ENCODE measurements around the gene ASIC4.

ASIC4 gene, protein sequence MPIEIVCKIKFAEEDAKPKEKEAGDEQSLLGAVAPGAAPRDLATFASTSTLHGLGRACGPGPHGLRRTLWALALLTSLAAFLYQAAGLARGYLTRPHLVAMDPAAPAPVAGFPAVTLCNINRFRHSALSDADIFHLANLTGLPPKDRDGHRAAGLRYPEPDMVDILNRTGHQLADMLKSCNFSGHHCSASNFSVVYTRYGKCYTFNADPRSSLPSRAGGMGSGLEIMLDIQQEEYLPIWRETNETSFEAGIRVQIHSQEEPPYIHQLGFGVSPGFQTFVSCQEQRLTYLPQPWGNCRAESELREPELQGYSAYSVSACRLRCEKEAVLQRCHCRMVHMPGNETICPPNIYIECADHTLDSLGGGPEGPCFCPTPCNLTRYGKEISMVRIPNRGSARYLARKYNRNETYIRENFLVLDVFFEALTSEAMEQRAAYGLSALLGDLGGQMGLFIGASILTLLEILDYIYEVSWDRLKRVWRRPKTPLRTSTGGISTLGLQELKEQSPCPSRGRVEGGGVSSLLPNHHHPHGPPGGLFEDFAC

GRCh38 chr2:219514196-219514761 lies at the start of gene ASIC4:
Gene ASIC4, plus strand, starts transcription at chr2:219514482. Its CDS starts 243 bp downstream, at chr2:219514725.
- DNase-seq: peak; percentile 16

DNA sequence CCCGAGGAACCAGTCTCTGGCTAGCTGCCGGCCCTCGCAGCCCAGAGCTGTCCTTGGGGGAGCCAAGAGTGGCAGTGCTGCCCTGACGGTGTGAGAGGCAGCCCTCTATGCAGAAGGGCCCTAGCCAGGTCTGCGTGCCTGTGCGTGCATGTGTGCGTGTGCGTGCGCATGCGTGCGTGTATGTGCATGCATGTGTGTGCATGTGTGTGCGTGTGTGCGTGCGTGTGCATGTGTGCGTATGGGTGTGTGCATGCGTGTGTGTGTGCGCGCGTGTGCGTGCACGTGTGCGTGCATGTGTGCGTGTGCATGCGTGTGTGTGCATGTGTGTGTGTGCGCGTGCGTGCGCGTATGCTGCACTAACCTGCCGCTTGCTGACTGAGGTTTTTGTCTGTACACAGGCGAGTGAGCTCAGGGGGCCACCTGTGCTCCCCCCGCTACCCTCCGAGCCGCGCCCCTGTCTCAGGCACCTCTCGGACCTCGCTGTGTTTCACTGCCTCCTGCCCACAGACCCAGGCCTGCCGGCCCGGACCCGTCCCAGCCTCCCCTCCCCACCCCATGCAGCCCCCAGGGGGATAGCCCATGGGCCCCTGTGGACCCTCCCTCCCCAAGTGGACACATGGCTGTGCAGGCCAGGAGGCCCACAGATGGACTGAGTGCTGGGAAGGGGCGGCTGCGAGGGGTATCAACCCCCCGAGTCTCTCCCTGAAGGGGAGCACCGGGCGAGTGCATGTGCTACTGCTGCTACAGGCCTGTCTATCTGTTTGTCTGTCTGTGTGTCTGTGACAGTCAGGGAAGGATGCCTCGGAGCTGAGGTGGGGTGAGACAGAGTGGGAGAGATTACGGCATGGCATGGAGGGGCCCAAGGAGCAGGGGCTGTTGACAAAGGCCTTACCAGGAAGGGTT lies 48.4 kb upstream of the ASIC4 start:
- DNase-seq: no peak

DNA sequence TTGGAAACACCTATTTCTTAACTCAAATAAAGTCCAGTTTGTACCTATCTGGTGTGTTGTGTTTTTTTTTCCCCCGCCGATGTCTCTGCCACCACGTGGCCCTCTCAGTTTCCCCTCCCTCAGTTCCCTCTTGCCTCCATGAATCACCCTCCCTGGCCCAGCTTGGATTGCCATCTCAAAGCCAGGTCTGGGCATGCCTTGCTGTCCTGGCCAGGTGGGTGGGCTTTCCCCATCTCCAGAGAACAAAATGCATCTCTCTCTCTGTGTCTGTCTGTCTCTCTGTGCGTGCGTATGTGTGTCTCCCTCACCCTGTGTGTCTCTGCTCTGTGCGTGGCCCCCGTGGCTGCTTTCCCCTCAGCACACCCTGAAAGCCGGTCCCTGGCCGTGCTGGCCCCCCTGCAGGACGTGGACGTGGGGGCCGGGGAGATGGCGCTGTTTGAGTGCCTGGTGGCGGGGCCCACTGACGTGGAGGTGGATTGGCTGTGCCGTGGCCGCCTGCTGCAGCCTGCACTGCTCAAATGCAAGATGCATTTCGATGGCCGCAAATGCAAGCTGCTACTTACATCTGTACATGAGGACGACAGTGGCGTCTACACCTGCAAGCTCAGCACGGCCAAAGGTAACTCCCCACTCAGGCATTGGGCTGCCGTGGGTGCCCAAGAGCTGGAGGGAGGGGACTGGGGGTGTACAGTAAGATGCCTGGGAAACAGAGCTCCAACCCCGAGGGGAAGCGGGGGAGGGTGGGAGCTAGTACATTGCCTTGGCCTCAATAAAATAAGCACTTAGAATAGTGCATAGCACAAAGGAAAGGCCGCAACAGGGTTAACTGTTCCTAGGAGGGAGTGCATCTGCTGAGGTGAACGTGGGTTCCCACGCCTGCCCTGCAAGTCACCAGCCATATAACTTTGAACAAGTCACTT lies 47.2 kb upstream of the ASIC4 start:
- DNase-seq: no peak

DNA sequence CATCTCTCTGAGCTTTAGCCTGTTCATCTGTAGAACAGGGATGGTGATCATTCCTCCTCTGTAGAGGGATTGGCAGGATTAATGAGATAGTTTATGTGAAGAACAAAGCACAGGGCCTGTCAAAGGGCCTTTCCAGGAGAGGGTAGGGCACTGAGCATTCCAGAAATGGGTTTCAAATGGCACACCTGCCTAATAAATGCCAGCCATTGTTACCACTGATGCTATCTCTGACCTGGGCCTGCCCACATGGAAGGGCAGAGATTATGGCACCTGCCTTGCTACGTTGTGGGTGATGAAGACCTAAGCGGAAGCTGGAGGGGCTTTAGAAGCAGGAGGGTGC lies 46.6 kb upstream of the ASIC4 start:
- DNase-seq: no peak

DNA sequence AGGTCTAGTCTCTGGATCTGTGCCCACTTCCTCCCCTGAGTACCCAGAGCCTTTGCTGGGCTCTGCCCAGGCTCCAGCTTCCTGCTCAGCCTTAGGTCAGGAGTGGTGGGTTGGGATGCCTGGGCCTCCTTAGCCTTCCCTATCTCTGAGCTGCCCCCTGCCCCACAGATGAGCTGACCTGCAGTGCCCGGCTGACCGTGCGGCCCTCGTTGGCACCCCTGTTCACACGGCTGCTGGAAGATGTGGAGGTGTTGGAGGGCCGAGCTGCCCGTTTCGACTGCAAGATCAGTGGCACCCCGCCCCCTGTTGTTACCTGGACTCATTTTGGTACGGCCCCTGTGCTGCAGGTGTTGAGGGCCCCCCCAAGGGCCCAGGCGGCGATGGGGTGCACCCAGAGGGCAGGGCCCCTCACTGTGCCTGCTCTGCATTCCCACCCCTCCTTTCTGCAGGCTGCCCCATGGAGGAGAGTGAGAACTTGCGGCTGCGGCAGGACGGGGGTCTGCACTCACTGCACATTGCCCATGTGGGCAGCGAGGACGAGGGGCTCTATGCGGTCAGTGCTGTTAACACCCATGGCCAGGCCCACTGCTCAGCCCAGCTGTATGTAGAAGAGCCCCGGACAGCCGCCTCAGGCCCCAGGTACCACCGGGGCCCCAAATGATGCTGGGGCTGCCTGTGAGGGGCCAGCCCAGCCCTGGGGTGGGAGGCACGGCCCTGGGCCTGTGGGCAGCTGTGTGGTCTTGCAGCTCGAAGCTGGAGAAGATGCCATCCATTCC lies 45.7 kb upstream of the ASIC4 start:
- DNase-seq: no peak

DNA sequence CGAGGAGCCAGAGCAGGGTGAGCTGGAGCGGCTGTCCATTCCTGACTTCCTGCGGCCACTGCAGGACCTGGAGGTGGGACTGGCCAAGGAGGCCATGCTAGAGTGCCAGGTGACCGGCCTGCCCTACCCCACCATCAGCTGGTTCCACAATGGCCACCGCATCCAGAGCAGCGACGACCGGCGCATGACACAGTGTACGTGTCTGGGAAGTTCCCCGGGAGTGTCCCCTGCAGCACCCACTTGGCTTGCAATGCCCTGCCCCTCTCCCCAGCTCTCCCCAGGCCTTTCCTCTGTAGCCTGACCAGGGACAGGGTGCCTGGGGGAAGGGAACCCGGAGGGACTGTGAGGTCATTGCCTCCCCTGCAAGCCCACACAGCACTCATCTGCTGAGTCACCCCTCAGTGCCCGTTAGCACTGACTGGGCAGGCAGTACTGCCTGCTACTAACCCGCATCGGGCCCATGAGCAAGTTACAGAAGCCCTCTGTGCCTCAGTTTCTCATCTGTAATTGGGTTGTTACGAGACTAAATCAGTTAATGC lies 45.0 kb upstream of the ASIC4 start:
- no peak for DNase-seq

DNA sequence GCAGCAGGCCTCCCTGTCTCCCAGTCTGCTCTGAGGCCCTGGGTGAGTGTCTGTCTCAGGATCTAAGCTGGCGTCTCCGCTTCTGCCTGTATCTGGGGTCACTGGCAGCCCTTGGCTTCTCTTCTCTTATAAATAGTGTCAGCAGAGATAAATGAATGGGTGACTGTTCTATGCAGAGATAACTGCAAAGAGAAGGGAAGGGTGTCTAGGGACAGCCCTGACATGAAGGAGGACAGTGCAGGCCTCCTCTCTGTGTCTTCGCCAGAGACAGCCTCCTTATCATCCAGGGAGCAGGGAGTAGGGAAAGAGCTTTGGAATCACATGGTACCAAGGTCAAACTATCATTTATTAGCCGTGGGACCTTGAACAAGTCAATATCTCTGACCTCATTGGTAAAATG lies 43.9 kb upstream of the ASIC4 start:
- DNase-seq: no peak

DNA sequence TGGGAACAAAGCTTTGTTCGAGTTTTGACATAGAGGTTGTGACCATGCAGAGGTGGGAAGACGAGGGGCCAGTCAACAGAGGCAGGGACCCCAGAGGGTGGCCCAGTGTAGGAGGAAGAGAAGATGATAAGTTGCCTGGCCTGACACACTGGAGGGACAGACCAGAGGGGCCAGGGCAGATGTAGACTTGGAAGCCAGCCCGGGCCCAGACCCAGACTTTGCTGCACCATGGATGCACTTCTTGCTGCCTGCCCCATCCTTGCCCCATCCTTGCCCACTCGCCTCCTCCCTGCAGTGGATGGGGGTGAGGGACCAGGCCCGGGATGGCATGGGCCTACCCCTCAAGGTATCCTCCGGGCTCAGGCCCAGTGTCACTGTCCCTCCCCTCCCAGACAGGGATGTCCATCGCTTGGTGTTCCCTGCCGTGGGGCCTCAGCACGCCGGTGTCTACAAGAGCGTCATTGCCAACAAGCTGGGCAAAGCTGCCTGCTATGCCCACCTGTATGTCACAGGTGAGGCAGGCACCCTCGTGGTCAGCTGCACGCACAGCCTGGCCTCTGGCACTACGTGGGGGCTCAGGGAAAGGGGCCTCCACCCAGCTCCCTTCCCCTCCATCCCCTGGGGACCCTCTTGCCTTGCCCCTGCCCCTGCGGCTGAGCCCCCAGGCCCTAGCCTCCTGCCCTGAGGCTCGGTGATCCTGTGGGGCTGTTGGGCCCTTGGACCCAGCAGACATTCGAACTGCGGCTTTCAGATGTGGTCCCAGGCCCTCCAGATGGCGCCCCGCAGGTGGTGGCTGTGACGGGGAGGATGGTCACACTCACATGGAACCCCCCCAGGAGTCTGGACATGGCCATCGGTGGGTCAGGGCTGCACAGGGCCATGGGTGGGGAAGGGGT lies 42.6 kb upstream of the ASIC4 start:
- no peak for DNase-seq

- no peak for DNase-seq
Measured at GRCh38 chr2:219472629-219473187, 41.6 kb upstream of the ASIC4 start.

GRCh38 chr2:219473511-219473910 lies 40.8 kb upstream of the ASIC4 start:
- DNase-seq: no peak

DNA sequence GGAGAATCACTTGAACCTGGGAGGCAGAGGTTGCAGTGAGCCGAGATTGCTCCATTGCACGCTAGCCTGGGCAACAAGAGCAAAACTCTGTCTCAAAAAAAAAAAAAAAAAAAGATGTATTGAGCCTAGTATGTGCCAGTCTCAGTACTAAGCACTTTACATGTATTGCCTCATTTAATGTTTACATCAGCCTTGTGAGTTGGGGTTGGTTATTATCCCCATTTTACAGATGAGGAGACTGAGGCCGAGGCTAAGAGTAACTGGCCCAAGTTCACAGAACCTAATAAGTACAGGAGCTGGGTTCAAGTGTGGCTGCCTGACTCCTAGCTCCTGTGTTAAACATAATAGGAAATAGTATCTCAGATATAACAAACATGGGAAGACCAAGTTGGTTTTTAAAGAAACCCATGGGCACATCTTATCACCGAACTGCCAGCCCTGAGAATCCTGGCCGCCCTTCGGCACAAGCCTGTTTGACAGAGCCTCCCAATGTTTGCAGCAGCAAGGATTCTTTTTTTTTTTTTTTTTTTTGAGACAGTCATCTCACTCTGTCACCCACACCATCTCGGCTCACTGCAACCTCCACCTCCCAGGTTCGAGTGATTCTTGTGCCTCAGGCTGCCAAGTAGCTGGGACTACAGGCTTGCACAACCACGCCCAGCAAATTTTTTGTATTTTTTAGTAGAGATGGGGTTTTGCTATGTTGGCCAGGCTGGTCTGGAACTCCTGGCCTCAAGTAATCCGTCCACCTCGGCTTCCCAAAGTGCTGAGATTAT lies 39.8 kb upstream of the ASIC4 start:
- DNase-seq: no peak

DNA sequence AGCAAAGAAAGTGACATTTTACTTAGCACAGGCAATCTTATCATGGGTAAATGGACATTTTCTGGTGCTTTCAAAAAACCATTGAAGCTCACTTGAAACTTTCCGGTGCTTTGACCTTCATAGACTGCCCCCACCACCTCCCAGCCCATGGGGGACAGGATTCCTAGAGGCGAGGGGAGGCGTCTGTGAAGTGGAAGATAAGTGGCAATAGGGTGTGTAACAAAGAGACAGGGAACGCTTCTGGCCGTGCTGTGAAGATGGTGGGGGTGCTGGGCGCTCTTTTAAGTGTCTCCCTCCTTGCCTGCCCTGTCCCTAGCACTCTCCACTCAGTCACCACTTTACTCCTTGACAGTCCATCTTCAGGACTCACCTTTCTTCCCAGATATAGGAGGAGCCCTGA lies 39.0 kb upstream of the ASIC4 start:
- no peak for DNase-seq

GRCh38 chr2:219475697-219476651 lies 38.3 kb upstream of the ASIC4 start:
- DNase-seq: no peak

GRCh38 chr2:219476652-219477151 lies 37.6 kb upstream of the ASIC4 start:
- DNase-seq: no peak

DNA sequence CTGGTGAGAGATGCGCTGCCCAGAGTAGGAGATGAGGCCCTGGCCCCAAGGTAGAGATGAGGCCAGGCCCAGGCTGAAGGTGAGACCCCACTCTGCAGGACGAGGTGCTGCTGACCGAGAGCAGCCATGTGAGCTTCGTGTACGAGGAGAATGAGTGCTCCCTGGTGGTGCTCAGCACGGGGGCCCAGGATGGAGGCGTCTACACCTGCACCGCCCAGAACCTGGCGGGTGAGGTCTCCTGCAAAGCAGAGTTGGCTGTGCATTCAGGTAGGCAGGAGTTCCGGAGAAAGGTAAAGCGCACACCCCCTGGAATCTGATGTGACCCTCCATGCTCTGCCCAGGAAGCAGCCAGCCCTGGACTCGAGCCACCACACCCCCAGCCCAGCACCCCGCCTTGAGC lies 37.1 kb upstream of the ASIC4 start:
- no peak for DNase-seq

GRCh38 chr2:219477815-219478214 lies 36.5 kb upstream of the ASIC4 start:
- DNase-seq: no peak

- no peak for DNase-seq
Measured at GRCh38 chr2:219478916-219479315, 35.4 kb upstream of the ASIC4 start.

GRCh38 chr2:219480004-219480403 lies 34.3 kb upstream of the ASIC4 start:
- DNase-seq: no peak

Data from COR-L47 (cell line).